Glomerular visceral epithelial cell (primary cell): ENCODE results near the gene AFF4.
A peak's percentile ranks its signal among the peaks of the same experiment; 100 is the strongest.
"Not testable (repeated sequence)": the region's sequence is repeated elsewhere in the genome, so short reads cannot be mapped to it uniquely, and the experiment has no call there.

ENCODE experiments used
- DNase-seq: peaks from one replicate; pipeline ENCODE4 v3.0.0-alpha.2; 2016; ENCODE audit errors: extremely low spot score

The AFF4 gene

DNA sequence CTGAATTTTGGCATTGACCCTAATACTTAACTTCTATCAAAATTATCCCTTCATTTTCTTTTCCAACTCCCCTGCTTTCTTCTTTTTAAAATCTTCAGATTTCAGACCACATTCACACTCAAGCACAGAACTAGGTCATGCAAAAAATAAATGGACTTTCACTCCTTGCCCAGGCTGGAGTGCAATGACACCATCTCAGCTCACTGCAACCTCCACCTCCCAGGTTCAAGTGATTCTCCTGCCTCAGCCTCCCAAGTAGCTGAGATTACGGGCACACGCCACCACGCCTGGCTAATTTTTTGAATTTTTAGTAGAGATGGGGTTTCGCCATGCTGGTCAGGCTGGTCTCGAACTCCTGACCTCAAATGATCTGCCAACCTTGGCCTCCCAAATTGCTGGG lies 108.4 kb downstream of the AFF4 start:
- DNase-seq: not testable (repeated sequence)

DNA sequence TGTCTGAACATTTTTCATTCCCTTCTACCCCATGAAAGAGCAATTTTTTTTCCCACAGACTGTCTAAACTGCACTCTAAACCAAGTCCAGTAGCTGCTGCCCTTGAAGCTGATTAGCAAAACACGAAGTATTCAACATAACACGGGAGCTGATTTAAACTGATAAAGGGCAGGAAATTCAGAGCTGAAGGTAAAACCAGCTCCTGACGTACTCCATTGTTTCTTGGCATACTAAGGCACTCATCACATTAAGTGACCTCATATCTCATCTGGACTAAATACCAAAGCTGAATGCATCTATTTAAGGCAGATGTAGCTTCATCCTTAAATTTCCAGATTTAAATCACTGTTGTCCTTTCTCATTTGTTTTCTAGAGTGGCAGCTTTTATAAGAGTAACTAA lies 109.1 kb downstream of the AFF4 start:
- DNase-seq: no peak

DNA sequence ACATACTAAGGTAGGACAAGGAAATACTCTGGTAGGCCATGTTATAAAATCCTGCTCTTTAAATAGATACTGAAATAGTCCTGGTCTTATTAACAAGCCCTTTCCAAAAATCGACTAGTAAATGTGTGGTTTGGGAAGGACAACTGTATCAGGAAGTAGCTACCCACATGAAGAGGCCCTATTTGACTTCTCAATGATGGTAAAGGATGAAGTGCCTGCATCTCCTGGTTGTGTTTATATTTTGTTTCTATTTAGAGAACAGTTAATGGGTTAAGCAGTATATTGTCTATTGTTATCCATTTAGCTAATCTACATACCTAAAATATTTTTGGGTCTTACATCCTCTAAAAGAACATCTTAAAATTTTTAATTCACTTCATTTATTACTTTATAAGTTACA lies 109.6 kb downstream of the AFF4 start:
- DNase-seq: no peak

DNA sequence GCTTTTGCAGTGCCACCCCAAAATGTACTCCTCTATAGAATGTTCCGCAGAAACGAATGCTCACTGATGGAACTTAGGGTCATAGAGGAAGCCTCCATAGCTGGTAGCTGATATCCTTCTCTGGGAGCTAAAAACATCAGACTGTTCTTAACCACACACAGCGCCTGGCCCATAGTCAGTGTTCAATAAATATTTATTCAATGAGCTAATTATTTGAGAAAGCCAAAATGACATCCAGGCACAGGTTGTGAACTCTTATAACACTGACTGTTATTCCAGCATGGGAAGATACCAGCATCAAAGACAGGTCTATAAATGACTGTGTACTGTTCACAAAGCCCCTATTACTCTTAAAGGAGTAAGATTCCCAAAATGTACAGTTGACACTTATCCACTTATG lies 110.1 kb downstream of the AFF4 start:
- no peak for DNase-seq

DNA sequence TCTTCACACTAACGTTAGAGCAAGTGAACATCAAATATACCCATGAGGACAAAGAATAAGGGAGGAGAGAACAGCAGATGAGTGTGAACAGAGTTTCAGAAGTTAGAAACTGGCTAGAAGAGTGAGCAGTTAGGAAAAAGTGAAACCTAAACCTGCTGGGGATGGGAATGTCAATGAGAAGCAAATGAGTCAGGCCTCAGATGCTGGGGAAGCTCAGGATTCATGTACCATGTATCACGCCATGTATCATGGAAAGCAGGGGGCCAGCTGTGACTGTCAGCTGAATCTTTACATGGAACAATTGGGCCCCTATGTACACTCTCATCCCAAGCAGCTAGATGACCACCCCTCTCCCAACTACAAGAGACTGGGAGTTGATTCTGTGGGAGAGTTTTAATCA lies 113.4 kb downstream of the AFF4 start:
- DNase-seq: no peak

DNA sequence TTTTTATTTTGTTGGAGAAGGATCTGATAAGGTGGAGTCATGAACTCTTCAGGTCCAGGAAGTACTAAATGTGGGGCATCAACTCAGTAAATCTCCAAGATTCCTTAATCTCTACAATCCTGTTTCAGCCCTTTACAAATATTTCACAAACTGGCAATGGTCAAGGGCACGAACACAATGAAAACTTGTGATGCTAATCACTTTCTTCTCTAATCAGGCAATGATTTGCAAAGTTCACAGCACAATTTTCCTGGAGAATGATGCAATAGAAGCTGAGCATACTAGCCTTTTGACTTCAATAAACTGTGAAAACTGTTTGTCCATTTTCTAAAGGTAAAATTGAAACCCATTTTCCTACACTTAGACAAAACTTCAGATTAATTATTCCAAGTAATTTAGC lies 114.1 kb downstream of the AFF4 start:
- DNase-seq: no peak

DNA sequence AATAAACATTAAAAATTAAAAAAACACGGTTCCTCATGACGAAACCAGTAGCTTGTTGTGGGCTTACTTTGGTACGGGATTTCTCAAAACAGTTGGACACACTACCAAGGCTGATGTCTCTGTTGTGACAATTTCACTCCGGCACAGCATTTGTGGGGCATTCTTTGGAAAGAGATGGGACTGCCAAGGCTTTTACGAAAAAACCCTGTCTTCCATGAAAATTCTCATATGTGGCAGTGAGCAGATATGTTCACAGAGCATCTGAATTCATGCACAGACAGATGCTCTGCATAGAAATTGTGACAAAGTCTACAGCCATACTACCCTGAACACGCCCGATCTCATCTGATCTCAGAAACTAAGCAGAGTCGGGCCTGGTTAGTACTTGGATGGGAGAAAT lies 115.2 kb downstream of the AFF4 start:
- DNase-seq: no peak

DNA sequence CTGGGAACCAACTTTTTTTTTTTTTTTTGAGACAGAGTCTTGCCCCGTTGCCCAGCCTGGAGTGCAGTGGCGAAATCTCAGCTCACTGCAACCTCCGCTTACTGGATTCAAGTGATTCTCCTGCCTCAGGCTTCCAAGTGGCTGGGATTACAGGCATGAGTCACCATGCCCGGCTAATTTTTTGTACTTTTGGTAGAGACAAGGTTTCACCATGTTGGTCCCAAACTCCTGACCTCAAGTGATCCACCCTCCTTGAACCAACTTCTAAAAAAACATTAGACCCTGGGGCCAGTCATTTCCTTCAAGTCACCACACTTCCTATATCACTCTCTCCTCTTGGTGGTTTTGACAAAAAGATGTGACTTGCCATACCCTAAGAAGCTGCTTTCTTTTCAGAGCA lies 122.1 kb downstream of the AFF4 start:
- DNase-seq: no peak

DNA sequence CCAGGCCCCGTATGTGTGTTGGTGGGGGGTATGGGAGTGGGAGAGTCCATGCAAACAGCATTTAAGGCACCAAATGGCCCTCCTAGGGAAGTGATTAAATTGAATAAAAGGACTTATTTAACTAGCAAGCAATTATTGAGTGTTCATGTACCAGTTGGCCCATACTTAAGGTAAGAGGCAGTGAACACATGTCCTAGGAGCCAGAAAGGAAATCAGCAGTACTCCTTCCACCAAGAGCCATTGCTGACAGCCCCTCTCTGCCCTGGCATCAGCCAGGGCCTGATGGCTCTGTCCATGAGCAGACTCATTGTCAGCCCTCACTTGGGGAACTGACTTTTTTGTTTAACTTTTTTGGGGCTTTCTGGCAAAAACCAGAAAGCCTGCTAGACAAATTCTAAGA lies 122.5 kb downstream of the AFF4 start:
- DNase-seq: no peak

DNA sequence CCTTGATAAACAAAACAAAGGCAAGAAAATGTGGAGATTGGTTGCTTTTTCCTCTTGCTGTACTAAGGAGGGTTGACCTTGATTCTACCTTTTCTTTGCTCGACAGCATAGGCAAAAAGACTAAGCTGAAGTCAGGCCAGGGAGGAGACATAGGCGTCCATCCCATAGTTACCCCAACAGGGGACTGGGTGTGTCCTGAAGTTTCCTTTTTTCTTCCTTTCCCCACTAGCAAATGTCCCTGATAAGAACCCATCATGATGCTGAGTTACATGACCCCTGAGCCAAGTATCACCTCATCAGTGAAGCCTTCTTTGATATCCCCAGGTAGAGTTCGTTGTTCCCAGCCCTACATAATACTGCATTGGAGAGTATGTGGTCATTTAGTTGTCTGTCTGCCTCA lies 123.1 kb downstream of the AFF4 start:
- DNase-seq: no peak

DNA sequence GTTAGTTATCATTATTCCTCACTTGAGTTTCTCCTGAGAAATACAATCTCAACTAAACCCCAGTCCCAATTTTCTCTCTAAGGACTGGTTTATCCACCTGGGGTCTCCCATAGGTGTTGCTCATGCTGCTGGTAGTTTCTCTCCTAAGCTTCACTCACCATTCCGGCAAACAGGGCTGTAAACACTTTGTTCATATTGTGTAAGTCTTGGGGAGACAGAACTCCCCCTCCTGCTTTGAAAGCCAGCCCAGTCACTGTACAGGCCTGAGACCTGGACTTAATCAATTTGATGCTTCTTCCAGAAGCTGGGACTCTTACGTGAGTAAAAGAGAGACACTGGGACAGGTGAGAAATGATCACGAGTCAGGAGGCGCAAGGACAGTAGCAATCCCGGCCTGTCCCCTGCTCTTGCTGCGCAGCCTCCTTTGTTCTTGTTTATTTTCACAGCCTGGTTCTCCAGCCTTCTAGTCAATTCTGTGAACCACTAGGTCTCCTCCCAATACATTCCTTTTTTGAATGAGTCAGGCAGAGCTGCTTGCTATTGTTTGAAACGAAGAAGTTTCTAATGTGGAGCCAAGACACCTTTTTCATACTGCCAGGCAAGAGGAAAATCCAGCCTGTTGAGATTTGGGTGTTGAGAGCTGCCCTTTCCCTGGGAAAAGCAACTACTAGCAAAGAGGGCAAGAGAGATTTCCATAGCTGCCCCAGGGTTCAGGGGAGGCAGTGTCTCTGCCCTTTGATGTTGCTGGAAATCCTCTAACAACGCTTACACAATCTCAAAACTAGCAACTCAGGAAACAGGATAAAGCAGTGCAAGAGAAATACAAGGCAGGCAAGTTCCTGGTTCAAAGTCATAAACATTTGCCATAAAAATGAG lies 123.8 kb downstream of the AFF4 start:
- DNase-seq: no peak

DNA sequence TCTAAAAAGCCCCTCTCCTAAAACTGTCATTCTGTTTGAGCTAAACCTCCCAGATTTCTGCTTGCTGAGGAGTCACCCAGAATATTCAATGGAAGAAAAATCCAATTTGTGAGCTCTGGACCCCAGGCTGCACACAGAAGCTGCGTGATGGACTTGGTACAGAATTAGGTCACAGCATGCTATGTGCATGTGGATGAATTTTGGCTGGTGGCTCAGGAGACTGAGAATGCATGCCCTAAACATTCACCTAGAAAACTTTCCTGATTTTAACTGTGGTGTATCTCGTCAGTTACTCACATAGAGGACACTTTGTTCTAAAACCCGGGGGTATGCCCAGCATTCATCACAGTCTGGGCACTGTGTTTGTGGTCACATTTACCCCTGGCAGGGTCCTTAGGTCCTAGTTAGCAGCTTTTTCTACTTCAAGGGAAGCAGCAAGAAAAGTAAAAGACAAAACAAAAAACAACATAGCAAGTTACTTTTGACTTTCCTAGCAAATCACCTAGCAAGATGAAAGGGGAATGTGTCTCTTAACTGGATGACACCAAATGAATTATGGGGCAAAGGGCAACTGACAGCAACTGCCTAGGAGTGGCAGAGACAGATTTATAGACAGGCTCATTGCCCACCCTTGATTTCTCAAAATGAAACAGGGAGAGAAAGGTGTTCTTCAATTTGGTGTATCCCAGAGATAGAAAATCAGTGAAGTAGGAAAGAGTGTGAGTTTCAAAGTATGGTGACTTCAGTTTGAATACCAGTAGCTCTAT lies 124.7 kb downstream of the AFF4 start:
- DNase-seq: no peak

DNA sequence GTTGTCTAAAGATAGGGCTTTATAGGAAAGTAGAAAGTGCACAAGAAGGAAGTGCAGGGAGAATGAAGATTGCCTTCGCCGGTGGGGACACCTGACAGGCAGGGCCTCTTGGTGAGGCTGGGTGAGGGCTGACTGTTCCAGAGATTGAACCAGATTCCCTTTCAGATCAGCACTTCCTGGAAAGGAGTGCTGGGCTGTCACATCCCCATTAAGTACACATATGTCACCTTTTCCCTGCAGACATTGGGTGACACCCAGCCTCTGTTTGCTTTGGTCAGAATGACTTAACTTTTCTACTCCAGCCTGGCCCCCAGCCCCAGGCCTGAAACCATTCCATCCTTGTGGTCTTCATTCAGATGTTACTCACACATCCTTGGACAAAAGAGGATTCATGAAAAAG lies 125.6 kb downstream of the AFF4 start:
- DNase-seq: no peak

DNA sequence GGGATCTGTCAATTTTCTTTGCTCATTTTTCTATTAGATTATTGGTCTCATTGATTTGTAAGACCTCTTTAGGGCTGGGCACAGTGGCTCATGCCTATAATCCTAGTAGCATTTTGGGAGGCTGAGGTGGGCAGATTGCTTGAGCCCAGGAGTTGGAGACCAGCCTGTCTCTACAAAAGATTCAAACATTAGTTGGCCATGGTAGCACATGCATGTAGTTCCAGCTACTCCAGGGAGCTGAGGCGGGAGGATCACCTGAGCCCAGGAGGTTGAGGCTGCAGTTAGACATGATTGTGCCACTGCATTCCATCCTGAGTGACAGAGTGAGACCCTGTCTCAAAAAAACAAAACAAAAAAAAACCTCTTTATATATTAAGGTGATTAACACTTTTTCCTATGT lies 126.6 kb downstream of the AFF4 start:
- no peak for DNase-seq

DNA sequence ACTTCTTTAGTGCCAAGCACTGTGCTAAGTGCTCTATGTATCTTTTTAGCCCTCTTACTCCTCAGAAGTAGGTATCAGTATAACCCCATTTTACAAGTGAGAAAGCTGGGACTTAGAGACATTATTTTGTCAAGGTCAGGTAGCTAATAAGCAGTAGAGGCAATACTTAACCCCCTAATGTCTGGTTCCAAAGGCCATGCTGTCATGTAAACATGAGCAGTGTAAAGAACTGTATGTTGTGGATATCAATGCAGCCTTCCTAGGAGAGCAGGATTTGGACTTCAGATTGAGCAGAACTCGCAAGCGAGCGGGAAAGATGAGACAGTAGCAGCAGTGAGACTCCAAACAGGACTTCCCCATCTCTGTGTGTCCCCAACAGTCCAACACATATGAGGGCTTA lies 129.4 kb downstream of the AFF4 start:
- DNase-seq: no peak

DNA sequence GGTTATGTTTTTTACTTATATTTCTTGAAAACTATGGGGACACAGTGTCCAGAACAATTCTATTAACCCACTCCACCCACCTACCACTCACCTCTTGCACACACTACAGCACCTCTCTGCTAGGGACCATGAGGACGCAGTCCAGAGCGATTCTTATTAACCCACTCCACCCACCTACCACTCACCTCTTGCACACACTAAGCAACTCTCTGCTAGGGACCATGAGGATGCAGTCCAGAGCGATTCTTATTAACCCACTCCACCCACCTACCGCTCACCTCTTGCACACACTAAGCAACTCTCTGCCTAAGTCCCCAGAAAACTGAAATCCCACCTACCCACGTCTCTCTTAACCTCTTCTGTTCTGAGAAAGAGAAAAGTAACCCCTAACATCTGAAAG lies 130.8 kb downstream of the AFF4 start:
- DNase-seq: no peak

DNA sequence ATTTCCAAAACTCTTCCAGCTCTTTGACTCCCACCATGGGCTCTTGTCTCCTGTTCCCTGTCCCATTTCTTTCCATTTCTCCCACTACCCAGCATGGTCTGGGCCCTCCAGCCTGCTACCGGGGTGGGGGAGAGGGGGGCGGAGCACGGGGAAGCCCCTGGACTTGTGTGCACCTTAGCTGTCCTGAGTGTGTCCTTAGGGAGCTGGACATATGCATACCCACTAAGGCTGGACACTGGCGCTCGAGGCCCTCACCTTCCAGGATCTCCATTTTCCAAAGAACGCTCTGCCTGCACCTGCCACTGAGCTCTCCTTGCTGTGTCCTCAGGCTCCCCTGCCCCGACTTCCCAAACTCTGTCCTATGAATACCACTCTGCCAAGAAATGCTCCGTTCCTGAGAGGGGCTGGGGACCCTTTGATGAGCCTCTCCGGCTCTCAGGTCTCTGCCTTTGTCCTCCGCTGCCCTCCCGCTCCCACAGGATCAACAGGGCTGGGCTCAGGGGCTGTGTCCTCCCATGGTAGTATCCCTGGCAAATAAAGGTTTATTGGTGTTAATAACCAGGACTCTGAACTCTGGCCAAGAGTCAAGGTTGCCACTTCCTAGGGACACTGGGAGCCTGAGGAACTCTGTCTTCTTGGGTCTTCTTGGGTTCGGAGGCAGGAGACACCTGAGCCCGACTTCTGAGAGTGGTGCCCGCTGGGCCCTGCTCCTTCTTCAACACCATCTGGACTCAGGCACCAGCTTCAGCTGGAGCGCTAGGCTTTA lies 132.2 kb downstream of the AFF4 start:
- DNase-seq: no peak

DNA sequence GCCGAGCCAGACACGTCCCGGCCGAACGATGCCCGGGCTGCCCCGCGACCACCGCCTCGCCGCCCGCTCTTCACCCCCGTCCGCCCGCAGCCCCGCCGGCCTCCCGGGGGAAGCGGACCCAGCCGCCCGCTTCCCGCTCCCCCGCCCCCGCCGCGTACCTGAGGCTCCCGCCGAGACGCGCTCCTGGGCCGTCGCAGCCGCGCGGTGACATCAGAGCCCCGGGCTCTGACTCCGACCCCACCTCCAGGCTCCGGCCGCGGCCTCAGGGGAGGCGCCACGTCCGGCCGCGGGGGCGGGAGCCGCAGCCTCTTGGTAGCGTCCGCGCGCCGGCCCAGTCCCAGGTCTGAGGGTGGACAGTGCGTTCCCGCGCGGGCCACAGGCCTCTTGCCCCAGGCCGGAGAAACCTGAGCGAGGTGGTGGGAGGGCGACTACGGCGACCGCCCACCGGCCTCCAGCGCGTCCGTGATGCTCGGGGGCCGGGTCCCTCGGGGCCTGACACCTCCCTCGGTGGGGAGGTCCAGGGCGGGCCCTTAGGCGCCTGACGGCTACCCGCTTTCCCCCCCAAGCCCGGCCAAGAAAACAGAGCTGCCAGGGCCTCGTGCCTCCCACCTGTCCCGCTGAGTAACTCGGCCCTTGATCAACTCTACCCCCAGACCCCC lies 132.9 kb downstream of the AFF4 start, which contains the start of gene SHROOM1:
Gene SHROOM1 (minus strand): TSS at position 212 of the 659 bp plus-strand sequence. CDS start 4,507 bp downstream, outside the sequence.
- DNase-seq: peak; percentile 85

DNA sequence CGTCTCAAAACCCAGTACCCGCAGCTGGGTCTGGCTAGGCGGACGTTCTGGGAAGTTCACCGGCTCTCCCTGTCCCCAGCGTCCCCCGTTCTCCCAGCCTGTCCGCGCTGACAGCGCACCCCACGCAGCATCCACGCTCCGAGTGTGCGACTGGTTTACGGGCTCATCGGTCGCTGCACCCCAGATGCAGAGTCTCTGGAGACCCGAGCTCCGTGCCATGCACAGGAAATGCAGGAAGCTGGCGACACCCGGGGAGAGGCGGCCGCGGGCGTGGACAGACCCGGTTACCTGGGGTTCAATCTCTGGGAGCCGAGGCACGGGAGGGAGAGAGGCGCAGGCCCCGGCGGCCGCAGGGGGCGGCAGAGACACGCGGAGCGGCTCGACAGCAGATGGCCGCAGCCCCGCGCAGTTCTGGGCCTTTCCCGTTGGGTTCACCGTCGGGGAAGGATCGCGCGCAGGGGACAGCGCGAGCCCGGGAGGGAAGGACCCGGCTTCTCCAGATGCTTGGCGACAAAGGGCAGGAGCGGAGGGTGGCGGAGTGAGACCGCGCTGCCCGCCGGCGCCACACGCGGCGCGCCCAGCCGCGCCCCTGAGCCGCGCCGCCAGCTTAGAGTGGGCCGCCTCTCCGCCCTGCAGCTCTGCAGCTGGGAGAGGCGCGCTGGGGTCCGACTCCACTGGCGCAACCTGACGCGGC lies 133.5 kb downstream of the AFF4 start:
- DNase-seq: peak; percentile 78

DNA sequence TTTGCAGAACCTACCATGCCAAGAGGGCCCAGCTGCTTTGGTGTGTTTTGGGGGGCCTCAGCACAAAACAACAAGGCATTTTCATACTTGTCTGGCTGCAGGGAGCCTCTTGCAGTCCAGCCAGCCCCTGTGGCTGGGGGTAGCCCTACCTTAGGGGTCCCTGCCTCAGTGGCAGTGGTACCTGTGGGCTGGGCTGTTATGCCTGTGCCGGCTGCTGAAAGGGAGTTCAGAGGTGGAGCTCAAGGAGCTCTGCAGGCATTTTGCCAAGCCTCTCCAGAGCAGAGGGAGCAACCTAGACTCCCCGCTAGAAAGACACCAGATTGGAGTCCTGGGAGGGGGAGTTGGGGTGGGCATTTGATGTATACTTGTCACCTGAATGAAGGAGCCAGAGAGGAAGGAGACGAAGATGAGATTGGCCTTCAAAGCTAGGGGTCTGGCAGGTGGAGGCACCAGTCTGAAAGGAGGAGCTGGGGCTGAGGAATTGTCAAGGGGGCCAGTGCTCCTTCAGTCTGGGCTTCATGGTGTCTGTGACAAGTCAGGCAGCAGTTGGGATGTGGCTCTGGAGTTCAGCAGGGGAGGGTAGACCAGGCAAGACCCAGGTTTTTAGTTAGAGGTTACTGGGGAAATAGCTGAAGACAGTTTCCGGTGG lies 134.5 kb downstream of the AFF4 start:
- DNase-seq: no peak
